Gastroesophageal sphincter (tissue), 3 donors: ENCODE results near the gene STEAP1B.

Source experiments
- EP300 ChIP-seq: sonication (generic); formaldehyde crosslinking; IDR thresholded peaks from one replicate; pipeline ENCODE4 v1.6.1; 2017; ENCODE audit warnings: antibody characterized with exemption, mild to moderate bottlenecking
- POLR2A ChIP-seq, 2 donors: fragments of 450-650 bp; IDR thresholded peaks; one replicate each; pipeline ENCODE4 v1.6.1; 2017; ENCODE audit warnings: antibody characterized with exemption in 2 of 2, mild to moderate bottlenecking in 2 of 2, moderate library complexity in 1 of 2
- TF ChIP-seq, protein P1 (sequence below), 4 experiments: fragments of 200-600 bp in 2 of 4; fragments of 450-650 bp in 2 of 4; sonication (generic) in 1 of 4; IDR thresholded peaks; one replicate each; pipeline ENCODE4 v1.5.1; 2017 to 2019; ENCODE audit warnings: antibody characterized with exemption in 4 of 4, mild to moderate bottlenecking in 2 of 4, moderate library complexity in 2 of 4

- no peak for TF ChIP-seq EP300
- TF ChIP-seq, protein P1, sequence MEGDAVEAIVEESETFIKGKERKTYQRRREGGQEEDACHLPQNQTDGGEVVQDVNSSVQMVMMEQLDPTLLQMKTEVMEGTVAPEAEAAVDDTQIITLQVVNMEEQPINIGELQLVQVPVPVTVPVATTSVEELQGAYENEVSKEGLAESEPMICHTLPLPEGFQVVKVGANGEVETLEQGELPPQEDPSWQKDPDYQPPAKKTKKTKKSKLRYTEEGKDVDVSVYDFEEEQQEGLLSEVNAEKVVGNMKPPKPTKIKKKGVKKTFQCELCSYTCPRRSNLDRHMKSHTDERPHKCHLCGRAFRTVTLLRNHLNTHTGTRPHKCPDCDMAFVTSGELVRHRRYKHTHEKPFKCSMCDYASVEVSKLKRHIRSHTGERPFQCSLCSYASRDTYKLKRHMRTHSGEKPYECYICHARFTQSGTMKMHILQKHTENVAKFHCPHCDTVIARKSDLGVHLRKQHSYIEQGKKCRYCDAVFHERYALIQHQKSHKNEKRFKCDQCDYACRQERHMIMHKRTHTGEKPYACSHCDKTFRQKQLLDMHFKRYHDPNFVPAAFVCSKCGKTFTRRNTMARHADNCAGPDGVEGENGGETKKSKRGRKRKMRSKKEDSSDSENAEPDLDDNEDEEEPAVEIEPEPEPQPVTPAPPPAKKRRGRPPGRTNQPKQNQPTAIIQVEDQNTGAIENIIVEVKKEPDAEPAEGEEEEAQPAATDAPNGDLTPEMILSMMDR (IDR thresholded peaks at IDR 0.05), result no peak
- no peak for TF ChIP-seq POLR2A (IDR thresholded peaks at IDR 0.05)
Measured at GRCh38 chr7:22487978-22488642, 11.9 kb downstream of the STEAP1B start.
